Breast epithelium (tissue), 4 donors: ENCODE data around the gene CAPN11. TPM values are rescaled to one million over a fixed set of nuclear protein-coding genes. Genes with fewer than 3 reads are reported as not detected.

ENCODE experiments used
- DNase-seq, 2 donors: peaks; one replicate each; pipeline ENCODE4 v3.0.0-alpha.2; 2019; ENCODE audit warnings: low spot score in 2 of 2
- H3K27ac ChIP-seq, 2 donors: fragments of 200-600 bp; sonication (generic) in 1 of 2; one replicate each; pipeline ENCODE4 v1.5.1; 2016 to 2019; ENCODE audit warnings: mild to moderate bottlenecking in 1 of 2
- H3K27me3 ChIP-seq, 2 donors: fragments of 200-600 bp; sonication (generic) in 1 of 2; one replicate each; pipeline versions ENCODE4 v1.5.1 to v1.6.0; 2017 to 2019; ENCODE audit warnings: control low read depth in 1 of 2, mild to moderate bottlenecking in 1 of 2
- H3K36me3 ChIP-seq: fragments of 200-600 bp; one replicate; pipeline ENCODE4 v1.5.1; 2019
- H3K4me1 ChIP-seq, 2 donors: fragments of 200-600 bp; sonication (generic); one replicate each; pipeline ENCODE4 v1.5.1; 2016 to 2019; ENCODE audit warnings: control low read depth in 1 of 2
- H3K4me3 ChIP-seq, 3 donors: fragments of 200-600 bp; sonication (generic); 1 replicate in 2 of 3; 2 replicates in 1 of 3; pipeline ENCODE4 v1.5.1; 2016 to 2019; ENCODE audit warnings: mild to moderate bottlenecking in 3 of 3, moderate library complexity in 2 of 3
- H3K9me3 ChIP-seq, 2 donors: fragments of 200-600 bp; sonication (generic) in 1 of 2; one replicate each; pipeline ENCODE4 v1.5.1; 2016 to 2019; ENCODE audit warnings: control low read depth in 1 of 2
- CTCF ChIP-seq, 3 donors: fragments of 450-650 bp; IDR thresholded peaks; one replicate each; pipeline ENCODE4 v1.5.1; 2016 to 2017; ENCODE audit warnings: antibody characterized with exemption in 3 of 3, mild to moderate bottlenecking in 3 of 3, moderate library complexity in 3 of 3
- POLR2A ChIP-seq: fragments of 450-650 bp; IDR thresholded peaks from one replicate; pipeline ENCODE4 v1.6.1; 2016; ENCODE audit warnings: antibody characterized with exemption, mild to moderate bottlenecking, moderate library complexity
- POLR2AphosphoS5 ChIP-seq, 3 donors: sonication (generic); formaldehyde crosslinking; IDR thresholded peaks; one replicate each; pipeline ENCODE4 v1.6.1; 2017; ENCODE audit warnings: antibody characterized with exemption in 3 of 3
- intact Hi-C: fragments of 100-400 bp; cut with DNase I; formaldehyde crosslinking; loops from one replicate; pipeline ENCODE4 v1.15.1; 2023; ENCODE audit warnings: low total_unique reads
- total RNA-seq, 3 donors: library from RNA; depleted of rRNA; stranded (reverse); fragments of >200 nt; gene quantifications; one replicate each; pipeline ENCODE4 v1.1.0, GENCODE V29; 2016

Gene CAPN11
- total RNA-seq, 3 donors from 2014 or later = 1.1 to 3.8 (median 2.9) TPM

DNA sequence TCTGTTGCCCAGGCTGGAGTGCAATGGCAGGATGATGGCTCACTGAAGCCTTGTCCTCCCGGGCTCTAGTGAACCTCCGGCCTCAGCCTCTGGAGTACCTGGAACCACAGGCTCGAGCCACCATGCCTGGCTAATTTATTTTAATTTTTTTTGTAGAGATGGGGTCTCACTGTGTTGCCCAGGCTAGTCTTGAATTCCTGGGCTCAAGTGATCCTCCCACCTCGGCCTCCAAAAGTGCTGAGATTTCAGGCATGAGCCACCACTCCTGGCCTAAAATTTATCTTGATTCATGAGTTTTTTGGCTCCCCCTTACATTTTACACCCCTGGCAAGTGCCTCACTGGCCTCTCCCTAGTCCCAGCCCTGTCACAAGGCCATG is 62.3 kb downstream of the CAPN11 start:
- H3K27ac ChIP-seq = peak overlapping the region; percentile 98 to 99
- H3K4me3 ChIP-seq = no peak overlapping the region
- TF ChIP-seq POLR2AphosphoS5 (IDR thresholded peaks at IDR 0.05) (no peak), CTCF (IDR thresholded peaks at IDR 0.05) (no peak), POLR2A (no peak)
- H3K27me3 ChIP-seq = no peaks in the 10 kb centered on the region
- DNase-seq = no peak
- H3K36me3 ChIP-seq = no peaks in the 10 kb centered on the region
- intact Hi-C loops = no loop called here
- H3K4me1 ChIP-seq = peaks cover 13 to 30% of the 10 kb centered on the region in 2 donors
- H3K9me3 ChIP-seq = no peaks in the 10 kb centered on the region

DNA sequence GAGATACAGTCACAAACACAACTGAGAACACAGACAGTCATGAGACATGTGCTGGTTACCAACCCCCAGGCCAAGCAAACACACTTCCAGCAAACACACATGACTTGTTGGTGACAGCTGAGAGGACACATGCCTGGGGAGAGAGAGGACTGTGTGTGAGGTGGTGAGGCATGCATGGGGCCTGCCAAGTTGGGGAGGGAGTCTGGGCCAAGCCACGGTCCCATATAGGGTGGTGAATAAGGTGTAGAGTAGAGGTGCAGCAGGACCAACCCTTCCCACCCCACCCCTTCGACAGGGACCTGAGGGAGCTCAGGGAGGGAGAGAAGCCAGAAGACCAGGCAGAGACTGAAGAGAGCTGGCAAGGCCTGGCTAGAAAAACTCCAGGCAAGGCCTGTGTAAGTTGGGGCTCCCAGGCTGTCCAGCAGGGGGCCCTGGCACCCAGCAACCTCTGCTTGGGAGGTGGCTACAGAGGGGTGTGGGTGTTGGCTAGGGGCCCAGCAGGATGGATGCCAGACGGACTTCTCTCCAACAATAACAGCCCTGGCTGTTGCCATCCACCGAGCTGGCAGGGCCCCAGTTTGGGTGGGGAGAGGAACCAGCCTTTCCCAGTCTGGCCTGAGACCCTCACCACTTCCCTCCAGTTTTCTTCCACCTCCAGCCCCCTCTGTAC is 62.8 kb downstream of the CAPN11 start:
- intact Hi-C loops = no loop called here
- Histone ChIP-seq H3K36me3 (no peaks in the 10 kb centered on the region), H3K27ac (peak overlapping the region; percentile 98 to 99), H3K4me3 (peak overlapping the region; percentile 18 to 81 (median 68)), H3K4me1 (peaks cover 13 to 35% of the 10 kb centered on the region in 2 donors), H3K9me3 (no peaks in the 10 kb centered on the region), H3K27me3 (no peaks in the 10 kb centered on the region)
- TF ChIP-seq POLR2A (peak; percentile 6), POLR2AphosphoS5 (IDR thresholded peaks at IDR 0.05) (peak; percentile 92 to 95 (median 93)), CTCF (IDR thresholded peaks at IDR 0.05) (peak; percentile 89 to 94 (median 91))
- DNase-seq = peak; percentile 97 to 99

GRCh38 chr6:44221961-44222335 is 63.3 kb downstream of the CAPN11 start:
- intact Hi-C loops = no loop called here
- TF ChIP-seq CTCF (IDR thresholded peaks at IDR 0.05) (no peak), POLR2A (no peak), POLR2AphosphoS5 (IDR thresholded peaks at IDR 0.05) (no peak)
- DNase-seq = no peak
- Histone ChIP-seq H3K4me1 (peaks cover 10 to 40% of the 10 kb centered on the region in 2 donors), H3K4me3 (peak overlapping the region; percentile 68 to 81 (median 75)), H3K36me3 (no peaks in the 10 kb centered on the region), H3K27me3 (no peaks in the 10 kb centered on the region), H3K9me3 (no peaks in the 10 kb centered on the region), H3K27ac (peak overlapping the region; percentile 98 to 99)

GRCh38 chr6:44222486-44223318 is 64.1 kb downstream of the CAPN11 start:
- Histone ChIP-seq H3K9me3 (no peaks in the 10 kb centered on the region), H3K4me1 (peaks cover 8 to 48% of the 10 kb centered on the region in 2 donors), H3K4me3 (peak overlapping the region; percentile 68 to 81 (median 75)), H3K27me3 (no peaks in the 10 kb centered on the region), H3K36me3 (no peaks in the 10 kb centered on the region), H3K27ac (peak overlapping the region; percentile 98 to 99)
- DNase-seq = no peak
- intact Hi-C loops = no loop called here
- no peak for TF ChIP-seq POLR2A
- TF ChIP-seq POLR2AphosphoS5 (IDR thresholded peaks at IDR 0.05) = peak in 1 of 3 donors; percentile 4

DNA sequence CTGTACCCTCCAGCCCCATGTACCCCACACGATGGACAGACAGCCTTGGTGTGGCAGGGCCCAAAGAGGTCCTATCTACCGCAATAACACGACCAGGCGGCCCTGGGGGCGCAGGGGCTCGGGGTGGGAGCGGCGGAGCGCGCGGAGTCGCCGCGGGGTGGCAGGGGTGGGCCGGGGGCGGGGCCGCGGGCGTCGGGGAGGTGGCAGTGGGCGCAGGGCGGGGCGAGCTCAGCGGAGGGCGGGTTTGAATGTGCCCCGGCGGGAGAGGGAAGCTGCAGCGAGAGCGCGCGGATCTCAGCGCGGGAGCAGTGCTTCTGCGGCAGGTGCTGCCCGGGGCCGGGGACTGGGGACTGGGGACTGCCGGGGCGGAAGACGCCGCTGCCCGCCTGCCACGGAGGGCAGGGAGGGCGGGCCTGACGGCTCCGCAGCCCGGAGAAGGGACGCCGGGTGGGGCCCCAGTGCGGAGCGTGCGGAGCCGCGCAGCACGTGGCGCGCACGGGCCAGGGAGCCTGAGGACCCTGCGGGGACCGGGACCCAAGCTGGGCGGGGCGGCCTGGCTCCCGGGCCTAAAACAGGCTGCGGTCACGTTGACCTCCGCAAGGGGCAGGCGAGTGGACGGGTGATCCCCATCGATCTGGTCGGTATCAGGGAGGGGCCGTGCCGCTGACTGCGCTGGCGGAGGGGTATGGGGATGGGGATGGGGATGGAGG is 64.9 kb downstream of the CAPN11 start, which contains the start of gene SLC29A1:
Gene SLC29A1 (plus strand): TSS at position 277 of the 710 bp plus-strand sequence. CDS start 3,719 bp downstream, outside the sequence.
- no peaks in the 10 kb centered on the region for H3K9me3 ChIP-seq
- H3K27me3 ChIP-seq = no peaks in the 10 kb centered on the region
- H3K27ac ChIP-seq = peak within 1 kb of the TSS; percentile 98 to 99
- H3K4me3 ChIP-seq = peak within 1 kb of the TSS; percentile 68 to 81 (median 75)
- DNase-seq = peak; percentile 59 to 80
- H3K36me3 ChIP-seq = no peaks in the 10 kb centered on the region
- H3K4me1 ChIP-seq = peaks cover 14 to 54% of the 10 kb centered on the region in 2 donors
- intact Hi-C loops = no loop called here
- peak in 1 of 3 donors; percentile 15 for TF ChIP-seq CTCF (IDR thresholded peaks at IDR 0.05)
- TF ChIP-seq POLR2AphosphoS5 (IDR thresholded peaks at IDR 0.05) = peak in 1 of 3 donors; percentile 2
- no peak for TF ChIP-seq POLR2A
